Measurements from ENCODE around the gene LY9. TPM values are rescaled to one million over a fixed set of nuclear protein-coding genes. Genes with fewer than 3 reads are reported as not detected.

Gene LY9
- total and polyA plus RNA-seq, 9 of the 15 experiments (the other 6 are each of a cell fraction or from before 2014, with no cell fraction given) = not detected

GRCh38 chr1:160823296-160823695, 27.3 kb downstream of the LY9 start (continued):
- TF ChIP-seq, protein P1, sequence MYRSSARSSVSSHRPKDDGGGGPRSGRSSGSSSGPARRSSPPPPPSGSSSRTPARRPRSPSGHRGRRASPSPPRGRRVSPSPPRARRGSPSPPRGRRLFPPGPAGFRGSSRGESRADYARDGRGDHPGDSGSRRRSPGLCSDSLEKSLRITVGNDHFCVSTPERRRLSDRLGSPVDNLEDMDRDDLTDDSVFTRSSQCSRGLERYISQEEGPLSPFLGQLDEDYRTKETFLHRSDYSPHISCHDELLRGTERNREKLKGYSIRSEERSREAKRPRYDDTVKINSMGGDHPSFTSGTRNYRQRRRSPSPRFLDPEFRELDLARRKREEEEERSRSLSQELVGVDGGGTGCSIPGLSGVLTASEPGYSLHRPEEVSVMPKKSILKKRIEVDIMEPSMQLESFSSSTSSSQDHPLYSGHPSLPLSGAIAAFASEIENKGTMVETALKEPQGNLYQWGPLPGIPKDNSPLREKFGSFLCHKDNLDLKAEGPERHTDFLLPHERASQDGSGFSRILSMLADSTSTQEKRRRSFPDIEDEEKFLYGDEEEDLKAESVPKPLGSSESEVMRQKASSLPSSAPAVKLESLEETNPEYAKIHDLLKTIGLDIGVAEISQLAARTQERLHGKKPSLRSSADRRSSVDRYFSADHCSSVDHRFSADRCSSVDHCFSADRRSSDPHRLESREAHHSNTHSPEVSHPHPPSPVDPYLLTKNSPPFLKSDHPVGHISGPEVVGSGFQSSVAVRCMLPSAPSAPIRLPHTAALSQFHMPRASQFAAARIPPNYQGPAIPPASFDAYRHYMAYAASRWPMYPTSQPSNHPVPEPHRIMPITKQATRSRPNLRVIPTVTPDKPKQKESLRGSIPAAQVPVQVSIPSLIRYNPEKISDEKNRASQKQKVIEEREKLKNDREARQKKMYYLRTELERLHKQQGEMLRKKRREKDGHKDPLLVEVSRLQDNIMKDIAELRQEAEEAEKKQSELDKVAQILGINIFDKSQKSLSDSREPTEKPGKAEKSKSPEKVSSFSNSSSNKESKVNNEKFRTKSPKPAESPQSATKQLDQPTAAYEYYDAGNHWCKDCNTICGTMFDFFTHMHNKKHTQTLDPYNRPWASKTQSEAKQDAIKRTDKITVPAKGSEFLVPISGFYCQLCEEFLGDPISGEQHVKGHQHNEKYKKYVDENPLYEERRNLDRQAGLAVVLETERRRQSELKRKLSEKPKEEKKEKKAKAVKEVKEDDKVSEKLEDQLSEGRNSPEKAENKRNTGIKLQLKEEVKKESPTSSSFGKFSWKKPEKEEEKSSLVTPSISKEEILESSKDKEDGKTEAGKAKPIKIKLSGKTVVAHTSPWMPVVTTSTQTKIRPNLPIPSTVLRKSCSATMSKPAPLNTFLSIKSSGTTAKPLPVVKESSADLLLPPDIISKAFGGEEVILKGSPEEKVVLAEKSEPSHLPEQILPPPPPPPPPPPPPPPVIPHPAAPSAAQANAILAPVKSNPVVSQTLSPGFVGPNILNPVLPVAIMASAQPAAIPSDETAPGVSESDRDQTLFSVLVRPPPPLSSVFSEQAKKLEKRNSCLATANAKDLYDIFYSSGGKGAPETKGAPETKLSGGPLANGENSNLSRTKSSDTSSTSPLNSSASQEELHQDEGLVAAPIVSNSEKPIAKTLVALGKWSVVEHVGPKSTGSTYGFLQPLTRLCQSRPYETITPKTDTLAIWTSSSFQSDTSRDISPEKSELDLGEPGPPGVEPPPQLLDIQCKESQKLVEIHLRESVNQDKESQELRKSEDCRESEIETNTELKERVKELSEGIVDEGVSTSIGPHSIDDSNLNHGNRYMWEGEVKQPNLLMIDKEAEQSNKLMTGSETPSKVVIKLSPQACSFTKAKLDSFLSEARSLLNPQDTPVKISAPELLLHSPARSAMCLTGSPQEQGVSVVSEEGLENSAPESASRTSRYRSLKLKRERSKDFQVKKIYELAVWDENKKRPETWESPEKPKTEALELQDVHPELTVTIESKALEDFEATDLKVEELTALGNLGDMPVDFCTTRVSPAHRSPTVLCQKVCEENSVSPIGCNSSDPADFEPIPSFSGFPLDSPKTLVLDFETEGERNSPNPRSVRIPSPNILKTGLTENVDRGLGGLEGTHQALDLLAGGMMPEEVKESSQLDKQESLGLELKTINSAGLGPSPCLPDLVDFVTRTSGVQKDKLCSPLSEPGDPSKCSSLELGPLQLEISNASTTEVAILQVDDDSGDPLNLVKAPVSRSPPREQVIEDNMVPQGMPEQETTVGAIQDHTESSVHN (IDR thresholded peaks at IDR 0.05; ENCODE audit: borderline replicate concordance in 1 of 2, low read depth in 1 of 2) = no peak
- TF ChIP-seq ATF3 (IDR thresholded peaks at IDR 0.05) (no peak), ATF3 (CRISPR knock-in tag; conservative IDR thresholded peaks at IDR 0.05) (no peak), ZNF23 (CRISPR knock-in tag; IDR thresholded peaks at IDR 0.05) (no peak), RHOXF2B (CRISPR knock-in tag; conservative IDR thresholded peaks at IDR 0.05) (no peak)

Measured in K562 (cell line).